Neural crest cell (in vitro differentiated cells): ENCODE measurements around the gene HOXD8. TPM values are rescaled to one million over a fixed set of nuclear protein-coding genes. Genes with fewer than 3 reads are reported as not detected.

Experiments used
- DNase-seq: peaks from one replicate; pipeline ENCODE4 v3.0.0; 2021; ENCODE audit warnings: low read depth, mixed read lengths, low spot score
- H3K27ac Mint-ChIP-seq: one replicate; pipeline ENCODE4 v1.8.0; 2021; ENCODE audit warnings: mild to moderate bottlenecking, mixed read lengths; ENCODE audit not compliant: unreplicated experiment
- H3K27me3 Mint-ChIP-seq: 2 replicates; pipeline ENCODE4 v1.8.0; 2021; ENCODE audit warnings: low read depth, mild to moderate bottlenecking, mixed read lengths
- H3K36me3 Mint-ChIP-seq: 2 replicates; pipeline ENCODE4 v1.8.0; 2021; ENCODE audit warnings: low read depth, mild to moderate bottlenecking, mixed read lengths
- H3K4me1 Mint-ChIP-seq: 2 replicates; pipeline ENCODE4 v1.8.0; 2021; ENCODE audit warnings: mixed read lengths
- H3K4me3 Mint-ChIP-seq: one replicate; pipeline ENCODE4 v1.8.0; 2021; ENCODE audit warnings: mild to moderate bottlenecking, mixed read lengths
- H3K9me3 Mint-ChIP-seq: 2 replicates; pipeline ENCODE4 v1.8.0; 2021; ENCODE audit warnings: mixed read lengths
- CTCF ChIP-seq: fragments of 200-600 bp; sonication (generic); conservative IDR thresholded peaks from 2 replicates; pipeline ENCODE4 v1.5.0; 2021; ENCODE audit warnings: antibody characterized with exemption, mild to moderate bottlenecking
- total RNA-seq: library from RNA; stranded (reverse); gene quantifications from 2 replicates; pipeline ENCODE4 v1.2.1, GENCODE V29; 2021

Gene HOXD8
- total RNA-seq, 1 donor from 2014 or later: not detected

DNA sequence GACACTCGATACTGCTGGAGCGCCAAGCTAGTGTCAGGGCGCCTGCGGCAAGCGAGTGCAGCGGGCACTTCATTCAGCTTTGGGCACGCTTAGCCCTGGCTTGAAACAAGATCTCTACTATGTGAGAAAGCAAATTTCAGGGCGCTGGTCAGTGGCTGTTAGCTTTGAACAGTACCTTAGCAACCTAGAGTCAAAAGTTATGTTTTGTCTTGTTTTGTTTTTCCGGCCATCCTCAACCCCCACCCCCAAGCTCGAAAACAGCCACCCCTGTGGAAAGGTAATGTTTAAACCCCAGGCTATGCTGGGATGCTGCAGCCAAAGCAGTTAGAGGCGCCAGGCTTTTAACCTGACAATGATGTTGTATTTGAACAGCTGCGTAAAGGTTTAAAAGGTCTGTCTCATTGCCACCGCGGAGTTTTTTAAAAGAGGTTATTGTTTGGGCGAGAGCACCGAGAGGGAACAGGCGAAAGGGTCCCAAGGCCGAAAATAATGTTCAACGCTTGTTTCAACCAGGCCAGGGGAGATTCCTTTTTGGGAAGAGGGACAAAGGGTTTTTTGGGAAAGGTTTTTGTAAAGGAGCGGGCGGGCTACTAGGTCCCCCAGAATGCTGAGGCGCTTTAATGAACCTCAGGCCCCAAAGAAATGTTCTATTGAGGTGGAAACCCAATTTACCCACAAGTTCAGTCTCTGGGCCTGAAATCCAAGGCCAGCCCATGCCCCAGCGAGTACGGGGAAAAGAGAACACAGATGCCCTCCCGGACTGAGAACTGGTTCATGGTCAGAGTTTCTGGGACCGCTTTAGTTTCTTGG, 15.2 kb upstream of the HOXD8 start:
- Mint-ChIP-seq H3K27me3 (peaks cover 99% of the 10 kb centered on the region), H3K27ac (no peak overlapping the region), H3K9me3 (peaks cover 7% of the 10 kb centered on the region), H3K36me3 (peaks cover 10% of the 10 kb centered on the region), H3K4me3 (no peak overlapping the region), H3K4me1 (peaks cover 3% of the 10 kb centered on the region)
- no peak for TF ChIP-seq CTCF
- DNase-seq: no peak

DNA sequence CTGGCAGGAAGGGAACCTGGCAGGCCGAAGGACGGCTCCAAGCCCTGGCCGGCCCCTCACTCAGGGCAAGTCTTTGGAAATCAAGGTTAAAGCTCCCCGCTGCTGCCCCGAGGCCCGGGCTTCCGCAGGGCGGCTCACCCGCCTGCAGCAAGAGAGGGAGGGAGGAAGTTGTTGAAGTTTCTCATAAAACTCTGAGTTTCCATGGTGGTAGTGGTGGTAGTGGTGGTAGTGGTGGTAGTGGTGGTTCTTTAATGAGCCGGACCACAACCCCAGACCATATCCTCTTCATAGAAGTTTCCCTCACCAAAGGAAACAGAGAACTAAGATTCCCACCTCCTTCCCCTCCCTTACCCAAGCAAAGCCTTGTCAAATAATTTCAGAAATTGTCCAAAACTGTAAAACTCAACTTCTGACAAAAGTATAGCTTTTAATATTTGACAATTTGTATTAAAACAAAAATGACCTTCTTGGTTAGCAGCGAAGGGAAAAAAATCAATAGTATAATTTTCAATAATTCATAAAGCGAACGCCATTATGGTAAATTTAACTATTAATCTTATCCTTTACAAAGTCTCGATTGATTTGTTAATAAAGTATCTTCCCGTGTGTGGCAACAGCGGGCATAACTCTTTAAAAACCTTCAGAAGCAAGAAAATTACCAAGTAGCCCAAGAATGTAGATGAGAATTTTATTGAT, 14.4 kb upstream of the HOXD8 start:
- Mint-ChIP-seq H3K4me1 (no peaks in the 10 kb centered on the region), H3K36me3 (peaks cover 10% of the 10 kb centered on the region), H3K27ac (no peak overlapping the region), H3K27me3 (peaks cover 99% of the 10 kb centered on the region), H3K9me3 (peaks cover 7% of the 10 kb centered on the region), H3K4me3 (no peak overlapping the region)
- no peak for DNase-seq
- TF ChIP-seq CTCF: no peak

- H3K27ac Mint-ChIP-seq: no peak within 1 kb of the TSS
- peak within 1 kb of the TSS; percentile 39 for H3K4me3 Mint-ChIP-seq
- peaks cover 99% of the 10 kb centered on the region for H3K27me3 Mint-ChIP-seq
Measured at GRCh38 chr2:176115883-176116813, 13.4 kb upstream of the HOXD8 start, which contains the start of gene HOXD10. Gene HOXD10 (plus strand): TSS chr2:176116778. CDS start chr2:176116834, 56 bp downstream.

DNA sequence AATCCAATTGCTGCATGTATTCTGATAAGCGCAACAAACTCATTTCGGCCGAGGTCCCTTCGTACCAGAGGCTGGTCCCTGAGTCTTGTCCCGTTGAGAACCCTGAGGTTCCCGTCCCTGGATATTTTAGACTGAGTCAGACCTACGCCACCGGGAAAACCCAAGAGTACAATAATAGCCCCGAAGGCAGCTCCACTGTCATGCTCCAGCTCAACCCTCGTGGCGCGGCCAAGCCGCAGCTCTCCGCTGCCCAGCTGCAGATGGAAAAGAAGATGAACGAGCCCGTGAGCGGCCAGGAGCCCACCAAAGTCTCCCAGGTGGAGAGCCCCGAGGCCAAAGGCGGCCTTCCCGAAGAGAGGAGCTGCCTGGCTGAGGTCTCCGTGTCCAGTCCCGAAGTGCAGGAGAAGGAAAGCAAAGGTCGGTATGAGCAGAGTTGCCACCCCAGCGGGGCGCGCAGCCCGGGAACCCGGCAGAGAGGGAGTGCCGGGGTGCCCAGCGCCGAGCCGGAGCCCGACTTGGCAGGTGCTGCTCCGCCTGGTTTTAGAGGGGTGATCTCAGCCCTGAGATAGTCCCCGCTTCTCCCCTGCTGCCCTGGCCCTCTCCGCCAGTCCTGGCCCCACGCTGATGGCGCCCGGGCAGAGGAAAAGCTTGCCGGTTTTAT, 12.2 kb upstream of the HOXD8 start:
- no peak for DNase-seq
- H3K9me3 Mint-ChIP-seq: peaks cover 7% of the 10 kb centered on the region
- H3K4me3 Mint-ChIP-seq: peak overlapping the region; percentile 39
- no peak overlapping the region for H3K27ac Mint-ChIP-seq
- H3K36me3 Mint-ChIP-seq: peaks cover 7% of the 10 kb centered on the region
- peaks cover 98% of the 10 kb centered on the region for H3K27me3 Mint-ChIP-seq
- H3K4me1 Mint-ChIP-seq: no peaks in the 10 kb centered on the region
- TF ChIP-seq CTCF: no peak

More at GRCh38 chr2:176115883-176116813, 13.4 kb upstream of the HOXD8 start, which contains the start of gene HOXD10:
- no peaks in the 10 kb centered on the region for H3K4me1 Mint-ChIP-seq
- TF ChIP-seq CTCF: peak; percentile 27
- DNase-seq: no peak
- peaks cover 7% of the 10 kb centered on the region for H3K9me3 Mint-ChIP-seq
- H3K36me3 Mint-ChIP-seq: peaks cover 10% of the 10 kb centered on the region
